Endodermal cell (in vitro differentiated cells): ENCODE results near the gene SOX2. TPM values are rescaled to one million over a fixed set of nuclear protein-coding genes. Genes with fewer than 3 reads are reported as not detected.

ENCODE experiments used
- DNase-seq: peaks from one replicate; pipeline ENCODE4 v3.0.0-alpha.2; 2017
- H3K27ac ChIP-seq: 2 replicates; pipeline ENCODE4 v1.5.1; 2013; ENCODE audit warnings: mild to moderate bottlenecking, low read depth, low read length, moderate library complexity
- H3K27me3 ChIP-seq: 2 replicates; pipeline ENCODE4 v1.6.1; 2013; ENCODE audit warnings: mild to moderate bottlenecking, low read length, moderate library complexity; ENCODE audit not compliant: insufficient read depth, control insufficient read depth, poor library complexity, severe bottlenecking
- H3K36me3 ChIP-seq: 2 replicates; pipeline ENCODE4 v1.7.0; 2013; ENCODE audit warnings: mild to moderate bottlenecking, low read length, moderate library complexity; ENCODE audit not compliant: control insufficient read depth, insufficient read depth
- H3K4me1 ChIP-seq: one replicate; pipeline ENCODE4 v1.7.0; 2013; ENCODE audit warnings: low read length; ENCODE audit not compliant: control insufficient read depth, insufficient read depth
- H3K4me3 ChIP-seq: 2 replicates; pipeline ENCODE4 v1.5.1; 2013; ENCODE audit warnings: mild to moderate bottlenecking, low read length, moderate library complexity
- H3K9ac ChIP-seq: 2 replicates; pipeline ENCODE4 v1.6.1; 2013; ENCODE audit warnings: mild to moderate bottlenecking, low read length, moderate library complexity; ENCODE audit not compliant: poor library complexity, severe bottlenecking; ENCODE audit errors: extremely low read depth
- H3K9me3 ChIP-seq: 2 replicates; pipeline ENCODE4 v1.6.1; 2013; ENCODE audit warnings: mild to moderate bottlenecking, low read length, moderate library complexity; ENCODE audit not compliant: control insufficient read depth
- H3K27ac Mint-ChIP-seq: 2 replicates; pipeline ENCODE4 v1.8.0; 2020; ENCODE audit warnings: mixed read lengths
- H3K27me3 Mint-ChIP-seq: 2 replicates; pipeline ENCODE4 v1.8.0; 2021; ENCODE audit warnings: mild to moderate bottlenecking, mixed read lengths; ENCODE audit not compliant: insufficient read depth
- H3K36me3 Mint-ChIP-seq: 2 replicates; pipeline ENCODE4 v1.8.0; 2020; ENCODE audit warnings: low read depth, mixed read lengths
- H3K4me1 Mint-ChIP-seq: 2 replicates; pipeline ENCODE4 v1.8.0; 2020; ENCODE audit warnings: mixed read lengths
- H3K4me3 Mint-ChIP-seq: 2 replicates; pipeline ENCODE4 v1.8.0; 2020; ENCODE audit warnings: mild to moderate bottlenecking, moderate library complexity, mixed read lengths
- H3K9me3 Mint-ChIP-seq: 2 replicates; pipeline ENCODE4 v1.8.0; 2020; ENCODE audit warnings: mild to moderate bottlenecking, mixed read lengths
- CTCF ChIP-seq: fragments of 200-600 bp; sonication (generic); conservative IDR thresholded peaks from 2 replicates; pipeline ENCODE4 v1.5.0; 2021; ENCODE audit warnings: antibody characterized with exemption, mild to moderate bottlenecking
- WGBS, 2 experiments: methylation state at CpG; one replicate each; pipeline versions ENCODE4 v1.1.5 to v1.1.7; 2013; ENCODE audit warnings: missing lambda C conversion rate in 2 of 2, mixed read lengths in 1 of 2; ENCODE audit not compliant: insufficient coverage in 1 of 2, insufficient read length in 1 of 2; 5-methylcytosine and 5-hydroxymethylcytosine counted together
- total RNA-seq, 2 donors: library from RNA; stranded (reverse); fragmentation: NEBNext Ultra II Directional in 1 of 2; extraction: Animal tissue kit (Norgen Biotek cat#: 25700) in 1 of 2; gene quantifications; 2 replicates in 1 of 2; 3 replicates in 1 of 2; pipeline ENCODE4 v1.2.1, GENCODE V29; 2021

SOX2 gene
- total RNA-seq, 2 donors from 2014 or later: 1.8 to 39.5 TPM

DNA sequence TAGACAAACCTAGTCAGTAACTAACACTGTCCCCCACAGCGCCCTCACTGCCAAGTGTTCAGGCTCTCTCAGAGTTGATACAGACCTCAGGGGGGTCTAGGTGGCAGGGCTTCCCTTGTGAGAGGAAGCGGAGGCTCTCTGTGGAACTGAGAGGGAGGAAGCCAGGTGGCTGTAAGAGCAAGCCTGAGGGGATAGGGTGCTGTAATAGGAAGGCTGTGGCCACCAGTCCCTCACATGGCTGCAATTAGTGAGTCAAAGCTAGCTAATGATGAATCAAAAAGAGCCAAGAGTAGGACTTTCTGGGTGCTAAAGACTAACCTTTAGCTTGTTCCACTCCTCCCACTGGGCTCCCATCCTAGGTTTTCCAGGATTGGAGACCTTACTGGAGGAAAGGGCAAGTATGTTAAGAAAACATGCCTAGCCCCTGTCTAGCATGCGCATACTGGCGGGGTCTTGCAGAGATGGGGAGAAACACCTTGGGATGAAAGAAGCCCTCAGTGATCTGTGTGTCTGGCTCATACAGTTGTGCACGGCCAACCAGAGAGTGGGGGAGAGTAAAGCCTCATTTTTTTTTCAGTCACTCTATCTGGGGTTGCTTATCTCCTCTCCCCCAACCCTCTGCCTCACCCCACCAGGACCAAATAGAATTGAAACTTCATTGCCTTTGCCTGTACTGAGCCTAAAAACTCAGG is 13.3 kb upstream of the SOX2 start:
- peaks cover 30% of the 10 kb centered on the region for H3K4me1 Mint-ChIP-seq
- no peak overlapping the region for H3K27ac Mint-ChIP-seq
- Histone ChIP-seq H3K9me3 (no peaks in the 10 kb centered on the region), H3K27ac (no peak overlapping the region), H3K4me1 (no peaks in the 10 kb centered on the region), H3K27me3 (peaks cover 75% of the 10 kb centered on the region), H3K36me3 (no peaks in the 10 kb centered on the region), H3K4me3 (no peak overlapping the region), H3K9ac (no peak overlapping the region)
- H3K36me3 Mint-ChIP-seq: no peaks in the 10 kb centered on the region
- 85 to 100% methylated on average over 3 to 5 of the region's 5 CpGs for WGBS, 2 experiments
- H3K27me3 Mint-ChIP-seq: peaks cover 54% of the 10 kb centered on the region
- TF ChIP-seq CTCF: no peak
- H3K9me3 Mint-ChIP-seq: no peaks in the 10 kb centered on the region
- H3K4me3 Mint-ChIP-seq: no peak overlapping the region
- DNase-seq: peak; percentile 63

DNA sequence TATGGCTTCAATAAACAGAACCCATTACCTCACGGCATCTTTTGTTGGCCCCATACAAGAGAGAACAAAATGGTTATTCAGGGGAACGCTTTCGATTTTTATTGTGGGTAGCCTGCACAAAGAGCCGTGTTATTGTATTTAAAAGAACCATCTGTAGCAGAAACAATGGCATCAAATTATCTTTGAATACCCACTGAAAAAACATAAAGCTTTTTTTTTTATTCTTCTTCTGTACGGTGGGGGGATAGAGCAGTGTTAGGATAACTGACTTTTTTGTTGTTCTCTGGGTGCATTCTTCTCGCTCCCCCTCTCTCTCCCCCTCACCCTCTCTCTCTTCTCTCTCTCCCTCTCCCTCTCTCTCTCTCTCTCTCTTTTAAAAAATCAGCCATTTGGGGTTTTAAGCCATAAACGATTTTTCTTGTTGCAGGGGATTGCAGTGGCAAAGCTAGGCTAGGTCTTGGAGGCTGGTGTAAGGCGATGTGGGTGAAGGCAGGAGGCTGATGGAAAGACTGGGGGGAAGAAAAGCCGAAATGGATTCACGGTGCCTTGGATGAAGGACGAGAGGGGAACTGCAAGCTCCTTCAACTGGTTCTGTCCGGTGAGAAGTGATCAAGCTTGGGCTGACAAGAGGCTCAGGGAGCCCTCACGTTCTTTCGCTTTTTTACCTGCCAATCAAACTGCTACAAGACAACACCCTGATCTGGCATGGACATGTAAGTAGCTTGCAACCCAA is 12.4 kb upstream of the SOX2 start:
- H3K27ac Mint-ChIP-seq: no peak overlapping the region
- TF ChIP-seq CTCF: no peak
- Histone ChIP-seq H3K4me3 (no peak overlapping the region), H3K9ac (no peak overlapping the region), H3K27ac (no peak overlapping the region), H3K9me3 (no peaks in the 10 kb centered on the region), H3K4me1 (no peaks in the 10 kb centered on the region), H3K27me3 (peaks cover 78% of the 10 kb centered on the region), H3K36me3 (no peaks in the 10 kb centered on the region)
- H3K27me3 Mint-ChIP-seq: peaks cover 64% of the 10 kb centered on the region
- DNase-seq: peak; percentile 75
- H3K36me3 Mint-ChIP-seq: no peaks in the 10 kb centered on the region
- no peaks in the 10 kb centered on the region for H3K9me3 Mint-ChIP-seq
- H3K4me1 Mint-ChIP-seq: peaks cover 30% of the 10 kb centered on the region
- 60 to 65% methylated on average over 8 to 14 of the region's 14 CpGs for WGBS, 2 experiments
- peak overlapping the region; percentile 19 for H3K4me3 Mint-ChIP-seq

GRCh38 chr3:181700168-181701087 is 11.3 kb upstream of the SOX2 start:
- peaks cover 78% of the 10 kb centered on the region for H3K27me3 ChIP-seq
- DNase-seq: peak; percentile 89
- Mint-ChIP-seq H3K36me3 (no peaks in the 10 kb centered on the region), H3K9me3 (no peaks in the 10 kb centered on the region), H3K27ac (no peak overlapping the region), H3K4me3 (peak overlapping the region; percentile 44), H3K4me1 (peaks cover 41% of the 10 kb centered on the region), H3K27me3 (peaks cover 69% of the 10 kb centered on the region)
- 42 to 78% methylated on average over 7 to 17 of the region's 17 CpGs for WGBS, 2 experiments
- peak; percentile 97 for TF ChIP-seq CTCF
- no peak overlapping the region for H3K27ac ChIP-seq
- no peak overlapping the region for H3K4me3 ChIP-seq
- H3K9me3 ChIP-seq: no peaks in the 10 kb centered on the region
- no peaks in the 10 kb centered on the region for H3K4me1 ChIP-seq
- no peaks in the 10 kb centered on the region for H3K36me3 ChIP-seq
- H3K9ac ChIP-seq: no peak overlapping the region
